ENCODE results near the gene TERB2. TPM values are rescaled to one million over a fixed set of nuclear protein-coding genes. Genes with fewer than 3 reads are reported as not detected.
"Not testable (repeated sequence)": the region's sequence is repeated elsewhere in the genome, so short reads cannot be mapped to it uniquely, and the experiment has no call there.

The TERB2 gene
- total RNA-seq, 2 experiments from 2014 or later = not detected

- POLR2A ChIA-PET, CTCF ChIA-PET: not testable (repeated sequence)
Measured at GRCh38 chr15:44997632-44998031, 41.1 kb downstream of the TERB2 start.

DNA sequence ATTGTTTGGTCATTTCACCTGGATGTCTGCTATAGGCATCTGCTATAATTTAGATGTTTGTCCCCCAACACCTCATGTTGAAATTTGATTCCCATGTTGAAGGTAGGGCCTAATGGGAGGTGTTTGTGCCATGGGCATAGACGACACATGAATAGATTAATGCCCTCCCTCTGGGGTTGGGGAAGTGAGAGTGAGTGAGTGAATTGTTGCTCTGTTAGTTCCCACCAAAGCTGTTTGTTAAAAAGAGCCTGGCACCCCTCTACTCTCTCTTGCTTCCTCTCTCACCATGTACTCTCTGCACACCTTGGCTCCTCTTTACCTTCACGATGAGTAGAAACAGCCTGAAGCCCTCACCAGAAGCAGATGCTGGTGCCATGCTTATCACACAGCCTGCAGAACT, 42.6 kb downstream of the TERB2 start:
- POLR2A ChIA-PET = no interaction called here
- CTCF ChIA-PET = no interaction called here

- CTCF ChIA-PET, POLR2A ChIA-PET: not testable (repeated sequence)
Measured at GRCh38 chr15:45001180-45001579, 44.7 kb downstream of the TERB2 start.

GRCh38 chr15:45003731-45004410, 47.4 kb downstream of the TERB2 start:
- CTCF ChIA-PET = interaction anchor here (0.6 kb wide), 1 partner anchor 251 kb away, joined by 3 read pairs; no protein-coding TSS in a partner anchor
- POLR2A ChIA-PET = not testable (repeated sequence)

DNA sequence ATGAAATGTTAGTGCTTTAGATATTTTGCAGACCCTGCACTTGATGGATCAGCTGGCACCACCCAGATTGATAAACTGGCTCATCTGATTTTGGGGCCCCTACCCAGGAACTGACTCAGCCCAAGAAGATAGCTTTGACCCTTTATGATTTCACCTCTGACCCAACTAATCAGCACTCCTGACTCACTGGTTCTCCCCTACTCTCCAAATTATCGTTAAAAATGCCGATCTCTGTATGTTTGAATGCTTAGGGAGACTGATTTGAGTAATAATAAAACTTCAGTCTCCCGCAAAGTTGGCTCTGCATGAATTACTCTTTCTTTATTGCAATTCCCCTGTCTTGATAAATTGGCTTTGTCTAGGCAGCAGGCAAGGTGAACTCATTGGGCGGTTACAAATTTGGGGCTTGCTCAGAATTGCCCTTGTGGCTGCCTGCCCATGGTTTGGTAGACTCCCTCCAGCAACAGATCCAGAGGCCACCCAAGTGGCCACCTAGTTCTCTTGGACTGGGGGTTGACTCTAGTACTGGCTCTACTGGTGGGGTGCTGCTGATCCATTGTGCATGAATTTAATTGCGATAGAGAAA, 48.2 kb downstream of the TERB2 start:
- POLR2A ChIA-PET = not testable (repeated sequence)

DNA sequence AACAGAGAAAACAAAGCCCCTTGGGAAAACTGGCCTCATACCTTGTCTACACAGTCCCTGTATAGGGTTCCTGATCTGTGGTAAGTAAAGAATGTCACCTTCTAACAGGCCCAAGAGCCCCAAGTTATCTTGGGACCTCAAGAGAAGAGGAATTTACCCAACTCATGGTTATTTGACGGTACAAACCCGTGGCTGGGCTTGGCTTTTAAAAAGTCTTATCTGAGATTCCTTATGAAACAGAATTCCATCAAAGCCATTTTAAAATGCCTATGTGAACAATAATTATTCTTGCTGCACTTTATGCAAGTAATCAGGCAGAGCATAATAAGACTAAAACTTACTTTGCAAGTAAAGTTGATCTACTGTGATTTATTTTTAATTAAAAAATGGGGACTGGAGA, 52.6 kb downstream of the TERB2 start:
- ChIA-PET POLR2A (no interaction called here), CTCF (no interaction called here)

More for the DNA sequence above, 48.2 kb downstream of the TERB2 start:
- CTCF ChIA-PET = interaction anchor here (0.6 kb wide), 1 partner anchor 250 kb away, joined by 3 read pairs; no protein-coding TSS in a partner anchor

GRCh38 chr15:45015114-45015513, 58.6 kb downstream of the TERB2 start:
- CTCF ChIA-PET, POLR2A ChIA-PET: not testable (repeated sequence)

DNA sequence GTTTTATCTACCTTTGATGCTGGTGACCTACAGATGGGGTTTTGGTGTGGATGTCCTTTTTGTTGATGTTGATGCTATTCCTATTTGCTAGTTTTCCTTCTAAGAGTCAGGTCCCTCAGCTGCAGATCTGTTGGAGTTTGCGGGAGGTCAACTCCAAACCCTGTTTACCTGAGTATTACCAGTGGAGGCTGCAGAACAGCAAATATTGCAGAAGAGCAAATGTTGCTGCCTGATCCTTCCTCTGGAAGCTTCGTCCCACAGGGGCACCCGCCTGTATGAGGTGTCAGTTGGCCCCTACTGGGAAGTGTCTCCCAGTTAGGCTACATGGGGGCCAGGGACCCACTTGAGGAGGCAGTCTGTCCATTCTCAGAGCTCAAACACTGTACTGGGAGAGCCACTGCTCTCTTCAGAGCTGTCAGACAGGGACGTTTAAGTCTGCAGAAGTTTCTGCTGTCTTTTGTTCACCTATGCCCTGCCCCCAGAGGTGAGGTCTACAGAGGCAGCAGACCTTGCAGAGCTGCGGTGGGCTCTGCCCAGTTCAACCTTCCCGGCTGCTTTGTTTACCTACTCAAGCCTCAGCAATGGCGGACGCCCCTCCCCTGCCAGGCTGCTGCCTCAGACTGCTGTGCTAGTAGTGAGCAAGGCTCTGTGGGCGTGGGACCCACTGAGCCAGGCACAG, 63.9 kb downstream of the TERB2 start:
- POLR2A ChIA-PET, CTCF ChIA-PET: not testable (repeated sequence)

DNA sequence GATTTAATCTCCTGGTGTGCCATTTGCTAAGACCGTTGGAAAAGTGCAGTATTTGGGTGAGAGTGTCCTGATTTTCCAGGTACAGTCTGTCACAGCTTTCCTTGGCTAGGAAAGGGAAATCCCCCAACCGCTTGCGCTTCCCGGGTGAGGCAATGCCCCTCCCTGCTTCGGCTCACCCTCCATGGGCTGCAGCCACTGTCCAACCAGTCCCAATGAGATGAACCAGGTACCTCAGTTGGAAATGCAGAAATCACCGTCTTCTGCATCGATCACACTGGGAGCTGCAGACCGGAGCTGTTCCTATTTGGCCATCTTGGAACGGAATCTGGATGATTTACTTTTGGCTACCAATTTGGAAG, 64.4 kb downstream of the TERB2 start:
- CTCF ChIA-PET, POLR2A ChIA-PET: not testable (repeated sequence)

GRCh38 chr15:45021348-45021747, 64.9 kb downstream of the TERB2 start:
- ChIA-PET CTCF (interaction anchor here (0.6 kb wide), 1 partner anchor 53 kb away, joined by 3 read pairs; no protein-coding TSS in a partner anchor), POLR2A (no interaction called here)

GRCh38 chr15:45022871-45023658, 66.6 kb downstream of the TERB2 start, which contains the start of gene SORD:
Gene SORD (plus strand): TSS chr15:45023195. CDS start chr15:45023284, 89 bp downstream.
- ChIA-PET POLR2A (no interaction called here), CTCF (interaction anchor here (0.8 to 1.3 kb wide), 2 partner anchors 15 to 145 kb away, joined by 3 to 4 read pairs; no protein-coding TSS in a partner anchor)

DNA sequence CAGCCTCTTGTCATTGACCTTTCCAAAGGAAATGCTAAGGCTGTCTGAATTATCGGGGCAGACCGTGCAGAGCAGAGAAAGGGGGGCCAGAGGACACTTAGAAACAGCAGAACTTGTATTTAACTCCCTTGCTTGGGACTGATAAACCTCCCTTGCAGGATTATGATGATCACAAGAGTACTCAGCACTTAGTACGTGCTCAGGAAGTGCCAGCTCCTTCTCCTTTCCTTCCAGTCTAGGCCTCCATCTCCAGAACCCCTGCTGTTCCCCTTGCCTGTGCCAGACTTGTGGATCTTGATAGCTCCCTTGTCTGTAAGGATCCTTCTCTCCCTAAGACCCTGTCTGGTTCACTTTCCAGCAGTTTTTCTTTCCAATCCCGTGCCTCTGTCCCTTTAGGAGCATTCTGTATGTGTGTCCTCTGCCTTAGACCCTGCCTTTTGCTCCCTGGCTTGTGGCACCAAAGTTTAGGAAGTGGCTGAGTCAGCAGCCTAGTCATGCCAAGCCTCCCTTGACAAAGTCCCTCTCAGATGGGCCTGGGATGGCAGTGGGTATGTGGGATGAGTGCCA, 67.3 kb downstream of the TERB2 start:
- POLR2A ChIA-PET = no interaction called here
- CTCF ChIA-PET = interaction anchor here (0.8 to 1.3 kb wide), 2 partner anchors 15 to 145 kb away, joined by 3 to 4 read pairs; no protein-coding TSS in a partner anchor

DNA sequence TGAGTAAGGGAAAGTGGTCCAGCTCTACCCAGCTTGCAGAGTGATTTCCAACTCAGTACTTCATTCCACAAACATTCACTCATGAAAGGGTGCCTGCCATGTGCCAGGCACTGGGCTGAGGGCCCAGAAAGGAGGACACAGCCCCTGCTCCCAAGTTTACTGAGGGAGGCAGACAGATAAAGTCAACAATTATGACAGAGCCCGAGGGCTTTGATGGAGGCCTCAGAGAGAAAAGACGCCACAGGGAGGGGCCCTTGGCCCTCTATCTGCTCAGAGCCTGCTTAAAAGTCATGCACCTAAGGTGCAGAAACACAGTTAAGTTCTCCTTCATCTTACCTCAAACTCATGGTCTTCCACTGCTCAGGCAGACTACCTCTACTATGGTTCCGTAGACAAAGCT, 68.2 kb downstream of the TERB2 start:
- POLR2A ChIA-PET = not testable (repeated sequence)
- CTCF ChIA-PET = interaction anchor here (0.9 kb wide), 1 partner anchor 56 kb away, joined by 3 read pairs; no protein-coding TSS in a partner anchor

DNA sequence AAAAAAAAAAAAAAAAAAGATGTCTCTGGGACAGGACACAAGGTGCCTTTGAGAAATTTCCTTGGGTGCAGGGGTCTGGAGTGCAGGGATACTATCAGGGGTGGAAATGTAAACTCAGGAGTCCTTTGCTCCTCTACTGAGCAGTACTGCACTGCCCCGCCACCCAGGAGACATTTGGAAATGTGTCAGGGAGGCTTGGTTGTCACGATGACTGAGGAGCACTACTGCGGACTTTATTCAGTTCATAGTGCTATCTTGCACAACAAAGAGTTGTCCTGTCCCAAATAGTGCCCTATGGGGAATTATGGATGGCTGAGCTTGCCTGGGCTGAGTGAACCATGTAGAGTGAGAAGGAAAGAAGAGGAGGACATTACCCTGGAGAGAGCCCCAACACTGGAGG, 69.1 kb downstream of the TERB2 start:
- CTCF ChIA-PET = interaction anchor here (0.6 to 0.9 kb wide), 2 partner anchors 57 to 434 kb away, joined by 3 read pairs; no protein-coding TSS in a partner anchor

GRCh38 chr15:45026651-45027190, 70.2 kb downstream of the TERB2 start:
- CTCF ChIA-PET = interaction anchor here (1.2 kb wide), 1 partner anchor 10 kb away, joined by 3 read pairs; no protein-coding TSS in a partner anchor
- POLR2A ChIA-PET = no interaction called here

More for the DNA sequence above, 69.1 kb downstream of the TERB2 start:
- POLR2A ChIA-PET = not testable (repeated sequence)

DNA sequence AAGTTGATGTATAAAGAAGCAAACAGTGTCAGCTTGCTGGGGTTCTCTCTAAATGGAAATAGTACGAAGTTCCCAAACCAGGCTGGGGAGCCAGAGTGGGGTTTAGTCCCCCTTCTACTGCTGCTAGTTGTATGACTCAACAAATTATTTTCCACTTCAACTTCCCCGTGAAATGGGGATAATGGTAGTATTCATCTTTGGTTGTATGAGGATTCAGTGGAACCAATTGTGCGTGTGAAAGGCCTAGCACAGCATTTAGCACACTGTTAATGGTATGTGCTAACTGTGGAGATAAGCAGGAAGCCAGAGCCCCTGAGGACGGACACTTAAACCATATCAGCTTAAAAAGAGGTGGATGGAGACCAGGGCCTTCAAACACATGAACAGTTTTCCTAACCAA, 70.7 kb downstream of the TERB2 start:
- POLR2A ChIA-PET = no interaction called here

More for the DNA sequence above, 70.7 kb downstream of the TERB2 start:
- CTCF ChIA-PET = interaction anchor here (1.2 kb wide), 1 partner anchor 10 kb away, joined by 3 read pairs; no protein-coding TSS in a partner anchor

Measured in activated CD8-positive, alpha-beta memory T cell treated with anti-CD3 and anti-CD28 coated beads for 36 hours (primary cell).